Measurements from ENCODE around the gene SPDYE2B. TPM values are rescaled to one million over a fixed set of nuclear protein-coding genes. Genes with fewer than 3 reads are reported as not detected.
"Not testable (repeated sequence)": the region's sequence is repeated elsewhere in the genome, so short reads cannot be mapped to it uniquely, and the experiment has no call there.

Gene SPDYE2B
- total RNA-seq, 1 donor from 2014 or later, result not detected

DNA sequence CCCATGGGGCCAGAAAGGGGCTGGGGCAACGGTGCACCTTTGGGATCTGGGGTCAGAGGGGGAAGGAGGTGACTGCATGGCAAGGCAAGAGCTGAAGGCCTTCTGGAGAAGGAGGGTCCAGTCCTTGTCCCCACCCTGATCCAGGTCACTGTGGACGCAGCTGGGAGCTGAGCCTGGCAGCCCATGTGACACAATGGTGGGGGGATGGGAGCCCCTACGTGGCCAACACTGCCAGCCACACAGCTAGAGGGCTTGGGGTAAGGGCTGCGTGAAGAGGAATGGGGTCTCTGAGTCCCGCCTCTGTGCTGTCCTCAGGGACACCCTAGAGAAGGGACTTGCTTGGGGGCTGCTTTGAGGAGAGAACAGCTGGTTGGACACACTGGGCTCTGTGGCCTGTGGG, 30.7 kb downstream of the SPDYE2B start:
- H3K79me2 ChIP-seq (ENCODE audit: insufficient read depth, low read length); H4K20me1 ChIP-seq (ENCODE audit: insufficient read depth, low read length); H3K9me3 Mint-ChIP-seq (ENCODE audit: unreplicated experiment); H3K9me3 ChIP-seq (ENCODE audit: insufficient read depth, low read depth, low read length); H3K4me1 ChIP-seq (ENCODE audit: insufficient read depth, low read length); H3K27ac ChIP-seq (ENCODE audit: low read depth, low read length); H3K36me3 ChIP-seq (ENCODE audit: insufficient read depth, low read length); H2AFZ ChIP-seq (ENCODE audit: low read depth, low read length); H3K4me1 Mint-ChIP-seq (ENCODE audit: low read depth, unreplicated experiment); H3K27me3 ChIP-seq (ENCODE audit: insufficient read depth, low read length); H3K4me3 ChIP-seq (ENCODE audit: insufficient read depth, low read depth, low read length); H3K4me3 Mint-ChIP-seq (ENCODE audit: unreplicated experiment); H3K27ac Mint-ChIP-seq (ENCODE audit: unreplicated experiment); H3K9ac ChIP-seq (ENCODE audit: low read length); H3K4me2 ChIP-seq (ENCODE audit: low read length); H3K27me3 Mint-ChIP-seq (ENCODE audit: low read depth, unreplicated experiment); FAIRE-seq; H3K36me3 Mint-ChIP-seq (ENCODE audit: low read depth, unreplicated experiment); DNase-seq (ENCODE audit: low read depth): not testable (repeated sequence)

DNA sequence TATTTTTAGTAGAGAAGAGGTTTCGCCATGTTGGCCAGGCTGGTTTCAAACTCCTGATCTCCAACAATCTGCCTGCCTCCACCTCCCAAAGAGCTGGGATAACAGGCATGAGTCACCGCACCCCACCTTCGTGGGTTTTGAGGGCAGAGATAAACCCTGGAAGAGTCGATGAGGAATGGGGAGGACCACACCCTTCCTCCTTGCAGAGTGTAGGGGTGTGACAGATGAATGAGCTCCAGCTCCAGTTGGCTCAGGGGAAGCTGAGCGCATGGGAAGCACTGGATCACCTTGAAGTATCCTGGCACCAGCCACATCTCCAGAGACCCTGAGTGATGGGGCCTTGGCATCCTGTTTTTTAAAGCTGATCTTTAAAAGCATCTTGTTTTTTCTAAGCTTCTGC, 32.4 kb downstream of the SPDYE2B start:
- FAIRE-seq; H3K4me1 ChIP-seq (ENCODE audit: insufficient read depth, low read length); DNase-seq (ENCODE audit: low read depth); H3K27me3 ChIP-seq (ENCODE audit: insufficient read depth, low read length); H3K36me3 Mint-ChIP-seq (ENCODE audit: low read depth, unreplicated experiment); H3K9ac ChIP-seq (ENCODE audit: low read length); H3K9me3 Mint-ChIP-seq (ENCODE audit: unreplicated experiment); H3K4me3 Mint-ChIP-seq (ENCODE audit: unreplicated experiment); H3K27ac Mint-ChIP-seq (ENCODE audit: unreplicated experiment); H2AFZ ChIP-seq (ENCODE audit: low read depth, low read length); H3K36me3 ChIP-seq (ENCODE audit: insufficient read depth, low read length); H3K4me3 ChIP-seq (ENCODE audit: insufficient read depth, low read depth, low read length); H3K79me2 ChIP-seq (ENCODE audit: insufficient read depth, low read length); H3K4me2 ChIP-seq (ENCODE audit: low read length); H3K4me1 Mint-ChIP-seq (ENCODE audit: low read depth, unreplicated experiment); H4K20me1 ChIP-seq (ENCODE audit: insufficient read depth, low read length); H3K27me3 Mint-ChIP-seq (ENCODE audit: low read depth, unreplicated experiment); H3K27ac ChIP-seq (ENCODE audit: low read depth, low read length); H3K9me3 ChIP-seq (ENCODE audit: insufficient read depth, low read depth, low read length): not testable (repeated sequence)

- H3K9me3 ChIP-seq (ENCODE audit: insufficient read depth, low read depth, low read length); H3K36me3 ChIP-seq (ENCODE audit: insufficient read depth, low read length); H3K27ac ChIP-seq (ENCODE audit: low read depth, low read length); H3K4me1 Mint-ChIP-seq (ENCODE audit: low read depth, unreplicated experiment); FAIRE-seq; H3K4me2 ChIP-seq (ENCODE audit: low read length); H3K27ac Mint-ChIP-seq (ENCODE audit: unreplicated experiment); H4K20me1 ChIP-seq (ENCODE audit: insufficient read depth, low read length); H3K4me1 ChIP-seq (ENCODE audit: insufficient read depth, low read length); H3K9ac ChIP-seq (ENCODE audit: low read length); H3K4me3 ChIP-seq (ENCODE audit: insufficient read depth, low read depth, low read length); H3K36me3 Mint-ChIP-seq (ENCODE audit: low read depth, unreplicated experiment); H3K9me3 Mint-ChIP-seq (ENCODE audit: unreplicated experiment); H3K27me3 ChIP-seq (ENCODE audit: insufficient read depth, low read length); H2AFZ ChIP-seq (ENCODE audit: low read depth, low read length); H3K79me2 ChIP-seq (ENCODE audit: insufficient read depth, low read length); DNase-seq (ENCODE audit: low read depth); H3K27me3 Mint-ChIP-seq (ENCODE audit: low read depth, unreplicated experiment); H3K4me3 Mint-ChIP-seq (ENCODE audit: unreplicated experiment): not testable (repeated sequence)
Measured at GRCh38 chr7:102688299-102689036, 38.3 kb downstream of the SPDYE2B start.

DNA sequence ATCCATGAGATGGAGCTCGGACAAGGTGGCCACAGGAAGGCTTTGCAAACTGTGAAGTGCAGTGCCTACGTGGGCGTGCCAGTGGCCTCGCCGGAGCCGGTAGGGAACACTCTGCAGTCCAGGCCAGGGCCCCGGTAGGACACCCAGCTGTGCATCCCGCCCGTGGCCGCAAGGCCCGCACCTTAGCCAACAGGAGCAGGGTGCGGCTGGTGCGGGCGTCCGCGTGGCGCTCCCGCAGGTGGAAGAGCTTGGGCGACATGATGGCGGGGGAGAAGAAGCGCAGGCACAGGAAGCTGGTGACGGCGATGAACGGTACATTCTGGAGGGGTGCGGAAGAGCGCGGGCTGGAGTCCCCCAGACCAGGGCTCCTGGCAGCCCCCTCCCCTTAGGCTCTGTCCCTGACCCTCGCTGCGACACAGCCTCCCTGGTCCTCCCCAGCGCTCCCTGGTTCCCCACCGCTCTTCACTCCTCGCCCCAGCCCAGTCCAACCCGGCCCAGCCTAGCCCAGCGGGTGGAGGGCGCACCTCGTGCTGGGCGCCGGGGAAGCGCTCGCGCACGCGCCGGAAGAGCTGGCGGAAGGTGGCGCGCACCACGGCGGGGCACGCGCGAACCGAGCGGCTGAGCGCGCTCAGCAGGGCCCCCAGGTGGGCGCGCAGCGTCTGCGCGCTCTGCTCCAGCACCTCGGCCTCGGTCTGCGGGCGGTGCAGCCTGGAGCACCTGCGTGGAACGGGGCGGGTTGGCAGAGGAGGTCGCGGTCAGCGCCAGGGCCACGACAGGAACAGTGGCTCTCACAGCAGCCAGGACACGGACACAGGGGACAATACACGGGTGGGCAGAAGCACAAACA, 39.5 kb downstream of the SPDYE2B start:
- not testable (repeated sequence) for H3K4me1 Mint-ChIP-seq (ENCODE audit: low read depth, unreplicated experiment); FAIRE-seq; H3K36me3 ChIP-seq (ENCODE audit: insufficient read depth, low read length); H3K4me3 Mint-ChIP-seq (ENCODE audit: unreplicated experiment); H3K27ac ChIP-seq (ENCODE audit: low read depth, low read length); H3K9ac ChIP-seq (ENCODE audit: low read length); H3K9me3 Mint-ChIP-seq (ENCODE audit: unreplicated experiment); H3K27me3 ChIP-seq (ENCODE audit: insufficient read depth, low read length); H4K20me1 ChIP-seq (ENCODE audit: insufficient read depth, low read length); H3K27ac Mint-ChIP-seq (ENCODE audit: unreplicated experiment); H3K4me2 ChIP-seq (ENCODE audit: low read length); H3K9me3 ChIP-seq (ENCODE audit: insufficient read depth, low read depth, low read length); H3K4me1 ChIP-seq (ENCODE audit: insufficient read depth, low read length); DNase-seq (ENCODE audit: low read depth); H3K36me3 Mint-ChIP-seq (ENCODE audit: low read depth, unreplicated experiment); H3K79me2 ChIP-seq (ENCODE audit: insufficient read depth, low read length); H3K27me3 Mint-ChIP-seq (ENCODE audit: low read depth, unreplicated experiment); H2AFZ ChIP-seq (ENCODE audit: low read depth, low read length); H3K4me3 ChIP-seq (ENCODE audit: insufficient read depth, low read depth, low read length)

- not testable (repeated sequence) for H3K4me1 Mint-ChIP-seq (ENCODE audit: low read depth, unreplicated experiment); H3K9me3 Mint-ChIP-seq (ENCODE audit: unreplicated experiment); H3K27me3 Mint-ChIP-seq (ENCODE audit: low read depth, unreplicated experiment); H3K27ac Mint-ChIP-seq (ENCODE audit: unreplicated experiment); H3K4me3 ChIP-seq (ENCODE audit: insufficient read depth, low read depth, low read length); H4K20me1 ChIP-seq (ENCODE audit: insufficient read depth, low read length); H3K79me2 ChIP-seq (ENCODE audit: insufficient read depth, low read length); H2AFZ ChIP-seq (ENCODE audit: low read depth, low read length); DNase-seq (ENCODE audit: low read depth); H3K36me3 Mint-ChIP-seq (ENCODE audit: low read depth, unreplicated experiment); H3K27ac ChIP-seq (ENCODE audit: low read depth, low read length); H3K9ac ChIP-seq (ENCODE audit: low read length); FAIRE-seq; H3K4me3 Mint-ChIP-seq (ENCODE audit: unreplicated experiment); H3K27me3 ChIP-seq (ENCODE audit: insufficient read depth, low read length); H3K9me3 ChIP-seq (ENCODE audit: insufficient read depth, low read depth, low read length); H3K4me2 ChIP-seq (ENCODE audit: low read length); H3K36me3 ChIP-seq (ENCODE audit: insufficient read depth, low read length); H3K4me1 ChIP-seq (ENCODE audit: insufficient read depth, low read length)
Measured at GRCh38 chr7:102690602-102691001, 40.5 kb downstream of the SPDYE2B start.

GRCh38 chr7:102694008-102694407, 43.9 kb downstream of the SPDYE2B start:
- not testable (repeated sequence) for H3K9me3 ChIP-seq (ENCODE audit: insufficient read depth, low read depth, low read length); H3K9ac ChIP-seq (ENCODE audit: low read length); H3K36me3 ChIP-seq (ENCODE audit: insufficient read depth, low read length); H3K4me2 ChIP-seq (ENCODE audit: low read length); H3K9me3 Mint-ChIP-seq (ENCODE audit: unreplicated experiment); FAIRE-seq; H4K20me1 ChIP-seq (ENCODE audit: insufficient read depth, low read length); H3K27ac Mint-ChIP-seq (ENCODE audit: unreplicated experiment); DNase-seq (ENCODE audit: low read depth); H3K79me2 ChIP-seq (ENCODE audit: insufficient read depth, low read length); H3K4me3 ChIP-seq (ENCODE audit: insufficient read depth, low read depth, low read length); H3K36me3 Mint-ChIP-seq (ENCODE audit: low read depth, unreplicated experiment); H3K27me3 ChIP-seq (ENCODE audit: insufficient read depth, low read length); H2AFZ ChIP-seq (ENCODE audit: low read depth, low read length); H3K27ac ChIP-seq (ENCODE audit: low read depth, low read length); H3K4me1 ChIP-seq (ENCODE audit: insufficient read depth, low read length); H3K27me3 Mint-ChIP-seq (ENCODE audit: low read depth, unreplicated experiment); H3K4me1 Mint-ChIP-seq (ENCODE audit: low read depth, unreplicated experiment); H3K4me3 Mint-ChIP-seq (ENCODE audit: unreplicated experiment)

Data from astrocyte (in vitro differentiated cells and primary cell).